Endothelial cell of umbilical vein (primary cell): ENCODE results near the gene C22orf39.

ENCODE experiments used
- FOS ChIP-seq: IDR thresholded peaks from 2 replicates; pipeline ENCODE4 v1.6.1; 2011; ENCODE audit warnings: mild to moderate bottlenecking, low read length, moderate library complexity, borderline replicate concordance; ENCODE audit not compliant: insufficient read depth
- GATA2 ChIP-seq: IDR thresholded peaks from 2 replicates; pipeline ENCODE4 v1.7.0; 2011; ENCODE audit warnings: low read depth, mild to moderate bottlenecking, moderate library complexity, mixed read lengths, low read length; ENCODE audit not compliant: insufficient read length, insufficient read depth
- JUN ChIP-seq: IDR thresholded peaks from 2 replicates; pipeline ENCODE4 v1.6.1; 2011; ENCODE audit warnings: borderline replicate concordance, low read depth; ENCODE audit not compliant: insufficient read length, insufficient read depth
- POLR2A ChIP-seq: IDR thresholded peaks from 2 replicates; pipeline ENCODE4 v1.6.1; 2012; ENCODE audit warnings: low read depth, mild to moderate bottlenecking, control low read depth, low read length
- POLR2AphosphoS5 ChIP-seq: IDR thresholded peaks from 2 replicates; pipeline ENCODE4 v1.6.1; 2012; ENCODE audit warnings: low read depth, mild to moderate bottlenecking, control low read depth, low read length, moderate library complexity; ENCODE audit not compliant: insufficient read depth
- TF ChIP-seq, protein P1 (sequence below), 2 donors: IDR thresholded peaks; 1 replicate in 1 of 2; 2 replicates in 1 of 2; pipeline ENCODE4 v1.5.1; 2011; ENCODE audit warnings: low read length in 2 of 2, mild to moderate bottlenecking in 2 of 2, moderate library complexity in 2 of 2, control low read depth in 1 of 2, inconsistent platforms in 1 of 2, low read depth in 1 of 2; ENCODE audit not compliant: insufficient read depth in 1 of 2; ENCODE audit errors: extremely low read depth in 1 of 2

DNA sequence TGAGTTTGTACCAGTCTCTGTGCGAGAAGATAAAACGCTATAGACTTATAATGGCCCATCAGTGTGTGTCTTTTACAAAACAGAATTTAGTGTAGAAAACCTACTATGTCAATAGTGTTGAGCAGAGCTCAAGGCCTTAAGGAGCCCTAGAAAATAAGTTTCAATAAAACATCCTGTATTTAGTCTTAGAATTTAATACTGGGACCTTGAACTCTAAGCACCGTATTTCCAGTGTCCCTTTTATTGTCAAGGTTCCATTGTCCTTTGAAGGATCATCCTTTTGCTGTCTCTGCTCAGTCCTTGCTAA lies 48.8 kb upstream of the C22orf39 start:
- TF ChIP-seq, protein P1, sequence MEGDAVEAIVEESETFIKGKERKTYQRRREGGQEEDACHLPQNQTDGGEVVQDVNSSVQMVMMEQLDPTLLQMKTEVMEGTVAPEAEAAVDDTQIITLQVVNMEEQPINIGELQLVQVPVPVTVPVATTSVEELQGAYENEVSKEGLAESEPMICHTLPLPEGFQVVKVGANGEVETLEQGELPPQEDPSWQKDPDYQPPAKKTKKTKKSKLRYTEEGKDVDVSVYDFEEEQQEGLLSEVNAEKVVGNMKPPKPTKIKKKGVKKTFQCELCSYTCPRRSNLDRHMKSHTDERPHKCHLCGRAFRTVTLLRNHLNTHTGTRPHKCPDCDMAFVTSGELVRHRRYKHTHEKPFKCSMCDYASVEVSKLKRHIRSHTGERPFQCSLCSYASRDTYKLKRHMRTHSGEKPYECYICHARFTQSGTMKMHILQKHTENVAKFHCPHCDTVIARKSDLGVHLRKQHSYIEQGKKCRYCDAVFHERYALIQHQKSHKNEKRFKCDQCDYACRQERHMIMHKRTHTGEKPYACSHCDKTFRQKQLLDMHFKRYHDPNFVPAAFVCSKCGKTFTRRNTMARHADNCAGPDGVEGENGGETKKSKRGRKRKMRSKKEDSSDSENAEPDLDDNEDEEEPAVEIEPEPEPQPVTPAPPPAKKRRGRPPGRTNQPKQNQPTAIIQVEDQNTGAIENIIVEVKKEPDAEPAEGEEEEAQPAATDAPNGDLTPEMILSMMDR (IDR thresholded peaks at IDR 0.05; ENCODE audit: extremely low read depth in 1 of 2, insufficient read depth in 1 of 2, low read depth in 1 of 2, low read length in 2 of 2), result no peak
- no peak for TF ChIP-seq FOS
- TF ChIP-seq GATA2, result no peak
- TF ChIP-seq POLR2A, result no peak
- no peak for TF ChIP-seq JUN
- TF ChIP-seq POLR2AphosphoS5, result no peak
